Parathyroid adenoma (tissue), 2 donors: ENCODE measurements around the gene FAM53B.

Source experiments
- H2AFZ ChIP-seq: fragments of 300-600 bp; sonication (generic); one replicate; pipeline ENCODE4 v1.7.0; 2017; ENCODE audit warnings: antibody characterized with exemption, mild to moderate bottlenecking
- H3K27ac ChIP-seq: fragments of 300-600 bp; sonication (generic); one replicate; pipeline ENCODE4 v1.7.0; 2017
- H3K27me3 ChIP-seq: fragments of 300-600 bp; sonication (generic); one replicate; pipeline ENCODE4 v1.7.0; 2017; ENCODE audit warnings: low read length; ENCODE audit not compliant: control insufficient read depth, insufficient read depth
- H3K36me3 ChIP-seq: fragments of 300-600 bp; sonication (generic); one replicate; pipeline ENCODE4 v1.7.0; 2017; ENCODE audit warnings: low read length; ENCODE audit not compliant: control insufficient read depth, insufficient read depth
- H3K4me1 ChIP-seq: fragments of 300-600 bp; sonication (generic); one replicate; pipeline ENCODE4 v1.7.0; 2017; ENCODE audit warnings: control low read depth
- H3K4me2 ChIP-seq: fragments of 300-600 bp; sonication (generic); one replicate; pipeline ENCODE4 v1.7.0; 2017; ENCODE audit warnings: low read length
- H3K4me3 ChIP-seq: fragments of 300-600 bp; sonication (generic); one replicate; pipeline ENCODE4 v1.7.0; 2017; ENCODE audit warnings: low read depth, low read length
- H3K79me2 ChIP-seq: fragments of 300-600 bp; sonication (generic); one replicate; pipeline ENCODE4 v1.7.0; 2017; ENCODE audit warnings: control low read depth
- H3K9ac ChIP-seq: fragments of 300-600 bp; sonication (generic); one replicate; pipeline ENCODE4 v1.7.0; 2017; ENCODE audit warnings: mild to moderate bottlenecking
- H3K9me3 ChIP-seq: fragments of 300-600 bp; sonication (generic); one replicate; pipeline ENCODE4 v1.7.0; 2017; ENCODE audit warnings: low read length; ENCODE audit not compliant: control insufficient read depth
- TF ChIP-seq, protein P1 (sequence below): fragments of 300-600 bp; sonication (generic); IDR thresholded peaks from one replicate; pipeline ENCODE4 v1.7.0; 2017; ENCODE audit warnings: antibody characterized with exemption, mild to moderate bottlenecking
- donor health status: primary hyperparathyroidism.

FAM53B gene

DNA sequence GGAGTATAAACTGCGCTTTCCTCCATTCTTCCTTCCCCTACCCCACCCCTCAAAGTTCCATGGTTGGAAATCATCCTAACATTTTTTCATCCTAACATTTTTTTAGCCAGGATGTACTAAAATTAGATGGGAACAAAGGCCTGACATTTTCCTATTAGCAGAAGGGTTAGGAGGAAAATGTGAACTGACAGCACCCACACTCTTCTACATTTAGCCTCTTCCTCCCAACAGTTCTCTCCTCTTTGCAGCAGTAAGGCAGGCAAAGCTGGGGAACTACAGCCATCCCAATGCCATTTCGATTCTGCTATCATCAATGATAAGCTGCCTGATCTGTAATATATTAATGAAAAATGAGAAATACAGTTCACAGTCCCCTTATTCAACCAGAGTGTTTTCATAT is 11.4 kb upstream of the FAM53B start:
- Histone ChIP-seq H3K79me2 (no peaks in the 10 kb centered on the region), H3K4me1 (no peaks in the 10 kb centered on the region), H2AFZ (no peak overlapping the region), H3K9ac (no peak overlapping the region), H3K36me3 (no peaks in the 10 kb centered on the region), H3K9me3 (no peaks in the 10 kb centered on the region), H3K4me3 (no peak overlapping the region), H3K27me3 (no peaks in the 10 kb centered on the region), H3K27ac (no peak overlapping the region), H3K4me2 (no peak overlapping the region)
- TF ChIP-seq, protein P1, sequence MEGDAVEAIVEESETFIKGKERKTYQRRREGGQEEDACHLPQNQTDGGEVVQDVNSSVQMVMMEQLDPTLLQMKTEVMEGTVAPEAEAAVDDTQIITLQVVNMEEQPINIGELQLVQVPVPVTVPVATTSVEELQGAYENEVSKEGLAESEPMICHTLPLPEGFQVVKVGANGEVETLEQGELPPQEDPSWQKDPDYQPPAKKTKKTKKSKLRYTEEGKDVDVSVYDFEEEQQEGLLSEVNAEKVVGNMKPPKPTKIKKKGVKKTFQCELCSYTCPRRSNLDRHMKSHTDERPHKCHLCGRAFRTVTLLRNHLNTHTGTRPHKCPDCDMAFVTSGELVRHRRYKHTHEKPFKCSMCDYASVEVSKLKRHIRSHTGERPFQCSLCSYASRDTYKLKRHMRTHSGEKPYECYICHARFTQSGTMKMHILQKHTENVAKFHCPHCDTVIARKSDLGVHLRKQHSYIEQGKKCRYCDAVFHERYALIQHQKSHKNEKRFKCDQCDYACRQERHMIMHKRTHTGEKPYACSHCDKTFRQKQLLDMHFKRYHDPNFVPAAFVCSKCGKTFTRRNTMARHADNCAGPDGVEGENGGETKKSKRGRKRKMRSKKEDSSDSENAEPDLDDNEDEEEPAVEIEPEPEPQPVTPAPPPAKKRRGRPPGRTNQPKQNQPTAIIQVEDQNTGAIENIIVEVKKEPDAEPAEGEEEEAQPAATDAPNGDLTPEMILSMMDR = no peak

DNA sequence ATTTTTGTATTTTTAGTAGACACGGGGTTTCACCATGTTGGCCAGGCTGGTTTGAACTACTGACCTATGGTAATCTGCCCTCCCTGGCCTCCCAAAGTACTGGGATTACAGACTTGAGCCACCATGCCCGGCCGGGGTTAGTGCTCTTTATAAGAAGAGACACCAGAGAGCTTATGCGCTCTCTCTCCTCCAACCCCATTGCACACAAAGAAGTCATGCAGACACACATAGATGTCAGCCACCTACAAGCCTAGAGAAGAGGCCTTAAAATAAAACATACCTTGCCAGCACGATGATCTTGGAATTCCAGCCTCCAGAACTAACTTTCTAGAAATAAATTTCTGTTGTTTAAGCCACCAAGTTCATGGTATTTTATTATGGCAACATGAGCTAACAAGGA is 10.0 kb upstream of the FAM53B start:
- Histone ChIP-seq H3K79me2 (no peaks in the 10 kb centered on the region), H3K9ac (no peak overlapping the region), H3K36me3 (no peaks in the 10 kb centered on the region), H2AFZ (no peak overlapping the region), H3K4me2 (no peak overlapping the region), H3K9me3 (no peaks in the 10 kb centered on the region), H3K27ac (no peak overlapping the region), H3K27me3 (no peaks in the 10 kb centered on the region), H3K4me3 (no peak overlapping the region), H3K4me1 (no peaks in the 10 kb centered on the region)
- TF ChIP-seq, protein P1 = no peak

DNA sequence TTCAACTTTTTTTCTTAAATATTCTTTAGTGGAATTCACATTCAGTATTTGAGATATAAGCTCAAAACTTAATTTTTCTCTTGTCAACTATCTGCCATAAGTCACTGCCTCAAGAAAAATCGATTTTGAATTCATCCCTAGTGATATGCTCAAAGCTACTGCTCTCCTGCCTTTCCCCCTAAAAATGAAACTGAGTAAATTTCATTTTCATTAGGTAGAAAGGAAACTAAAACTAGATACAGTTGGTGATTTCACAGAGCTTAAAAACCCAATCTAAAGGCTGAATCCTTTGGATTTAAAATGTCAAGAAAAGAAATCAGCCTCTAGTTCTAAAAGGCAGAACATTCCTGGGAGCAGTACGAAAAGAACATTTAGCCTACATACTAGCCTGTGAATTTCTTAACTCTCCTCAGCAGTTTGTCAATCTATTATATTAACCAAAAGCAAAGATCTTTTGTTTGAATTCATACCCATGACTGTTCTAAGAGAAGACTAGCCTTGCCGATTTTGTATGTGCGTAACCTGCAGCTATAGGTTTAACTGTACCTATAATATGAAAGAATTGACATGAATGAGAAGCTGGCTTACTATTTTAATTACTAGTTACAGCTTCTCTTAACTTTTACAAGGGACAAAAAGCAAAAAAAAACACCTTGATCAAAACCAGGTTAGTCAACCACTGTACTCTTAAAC is 4.9 kb upstream of the FAM53B start:
- Histone ChIP-seq H2AFZ (no peak overlapping the region), H3K27ac (no peak overlapping the region), H3K4me2 (no peak overlapping the region)

DNA sequence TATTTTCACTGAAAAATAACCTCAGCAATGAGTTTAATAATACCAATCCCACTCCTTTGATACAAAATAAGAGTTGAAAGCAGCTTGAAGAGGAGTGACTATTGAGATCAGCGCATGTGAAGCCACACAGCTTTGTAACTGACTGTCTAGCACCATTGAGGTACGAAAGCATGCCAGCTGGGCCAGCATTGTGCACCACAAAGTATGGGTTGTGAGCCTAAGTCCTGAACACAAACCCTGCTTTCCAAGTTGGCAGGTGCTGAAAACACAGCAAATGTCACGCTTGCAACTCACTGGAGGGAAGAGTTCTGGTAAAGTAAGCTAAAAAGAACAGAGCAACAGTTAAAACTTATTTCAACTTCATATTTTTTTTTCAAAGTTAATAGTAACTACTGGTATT is 4.0 kb upstream of the FAM53B start:
- TF ChIP-seq, protein P1 = no peak
- H3K27ac ChIP-seq = no peak overlapping the region
- H3K36me3 ChIP-seq = no peaks in the 10 kb centered on the region
- H2AFZ ChIP-seq = no peak overlapping the region
- no peak overlapping the region for H3K4me2 ChIP-seq
- no peak overlapping the region for H3K9ac ChIP-seq
- no peaks in the 10 kb centered on the region for H3K79me2 ChIP-seq
- no peak overlapping the region for H3K4me3 ChIP-seq
- peaks cover 11% of the 10 kb centered on the region for H3K4me1 ChIP-seq
- H3K27me3 ChIP-seq = no peaks in the 10 kb centered on the region
- H3K9me3 ChIP-seq = no peaks in the 10 kb centered on the region

More for the DNA sequence above, 4.9 kb upstream of the FAM53B start:
- Histone ChIP-seq H3K9me3 (no peaks in the 10 kb centered on the region), H3K9ac (no peak overlapping the region), H3K79me2 (no peaks in the 10 kb centered on the region), H3K27me3 (no peaks in the 10 kb centered on the region), H3K36me3 (no peaks in the 10 kb centered on the region), H3K4me3 (no peak overlapping the region), H3K4me1 (peaks cover 11% of the 10 kb centered on the region)
- TF ChIP-seq, protein P1 = no peak

DNA sequence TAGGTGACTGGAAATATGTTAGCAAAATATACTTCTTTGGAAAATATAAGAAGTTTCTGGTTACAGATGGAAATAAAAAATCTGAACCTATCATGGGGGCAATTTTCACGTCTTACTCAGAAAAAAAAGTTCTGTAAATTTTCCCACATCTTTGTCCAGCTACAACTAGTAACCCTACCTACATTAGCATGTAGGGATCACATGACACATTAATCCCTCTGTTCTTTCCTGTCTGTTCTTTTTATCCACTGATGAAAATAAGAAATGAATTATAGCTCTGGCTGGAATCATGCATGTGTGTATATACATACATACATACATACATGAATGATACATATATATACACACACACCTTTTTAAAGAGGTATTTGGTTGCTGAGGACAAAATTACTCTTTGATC is 3.6 kb upstream of the FAM53B start:
- Histone ChIP-seq H3K4me1 (peaks cover 11% of the 10 kb centered on the region), H3K27me3 (no peaks in the 10 kb centered on the region), H3K36me3 (no peaks in the 10 kb centered on the region), H3K4me2 (no peak overlapping the region), H3K4me3 (no peak overlapping the region), H3K27ac (no peak overlapping the region), H3K9me3 (no peaks in the 10 kb centered on the region), H3K79me2 (no peaks in the 10 kb centered on the region), H3K9ac (no peak overlapping the region), H2AFZ (no peak overlapping the region)
- TF ChIP-seq, protein P1 = no peak
